IMR-90 (cell line): ENCODE data around the gene ZDHHC17. TPM values are rescaled to one million over a fixed set of nuclear protein-coding genes. Genes with fewer than 3 reads are reported as not detected.

Source experiments
- ATAC-seq: fragments of 200-7000 bp; cut with Tn5 transposase; 2 replicates; pipeline ENCODE4 v1.9.1; 2020; ENCODE audit warnings: low read depth, mild to moderate bottlenecking, moderate library complexity
- BruUV-seq: library from RNA; stranded (reverse); fragments of 400-500 nt; replicated peaks from 2 replicates; lab custom pipeline; 2021; lab: Mats Ljungman, UMichigan
- CTCF ChIA-PET: fragments of 300-600 bp; formaldehyde crosslinking; extraction: SDS; loops from one replicate; lab custom pipeline; 2021; ENCODE audit warnings: antibody characterized with exemption; lab: Yijun Ruan, JAX
- POLR2A ChIA-PET: fragments of 300-600 bp; sonication (Branson Sonifier 250); formaldehyde crosslinking; loops from one replicate; lab custom pipeline; 2022; ENCODE audit warnings: antibody characterized with exemption; ENCODE audit not compliant: unreplicated experiment; lab: Charles Lee
- DNase-seq: peaks from one replicate; pipeline ENCODE4 v3.0.0; 2013
- H2AFZ ChIP-seq: replicated peaks from 2 replicates; pipeline ENCODE3; 2013; ENCODE audit warnings: low read length, mild to moderate bottlenecking; ENCODE audit not compliant: poor library complexity
- H2AK5ac ChIP-seq: 2 replicates; pipeline ENCODE4 v1.6.1; 2013; ENCODE audit warnings: low read depth, low read length, inconsistent platforms
- H2AK9ac ChIP-seq: replicated peaks from 2 replicates; pipeline ENCODE3; 2013; ENCODE audit warnings: mild to moderate bottlenecking, low read depth, low read length, moderate library complexity; ENCODE audit not compliant: poor library complexity
- H2BK120ac ChIP-seq: 2 replicates; pipeline ENCODE4 v1.6.1; 2013; ENCODE audit warnings: low read depth, low read length, inconsistent platforms
- H2BK15ac ChIP-seq: 3 replicates; pipeline ENCODE4 v1.6.1; 2013; ENCODE audit warnings: low read depth, low read length, inconsistent platforms
- H2BK20ac ChIP-seq: 2 replicates; pipeline ENCODE4 v1.6.1; 2013; ENCODE audit warnings: low read depth, mild to moderate bottlenecking, inconsistent platforms, low read length, moderate library complexity
- H2BK5ac ChIP-seq: 2 replicates; pipeline ENCODE4 v1.6.1; 2013; ENCODE audit warnings: mild to moderate bottlenecking, low read depth, low read length, inconsistent platforms; ENCODE audit not compliant: poor library complexity, severe bottlenecking
- H3K14ac ChIP-seq: replicated peaks from 2 replicates; pipeline ENCODE4 v1.6.1; 2013; ENCODE audit warnings: low read depth, low read length, inconsistent platforms
- H3K18ac ChIP-seq: 2 replicates; pipeline ENCODE4 v1.6.1; 2013; ENCODE audit warnings: low read depth, low read length, control low read depth
- H3K23ac ChIP-seq: 2 replicates; pipeline ENCODE4 v1.6.1; 2013; ENCODE audit warnings: low read depth, low read length, inconsistent platforms
- H3K27ac ChIP-seq: 2 replicates; pipeline ENCODE4 v1.5.1; 2013; ENCODE audit warnings: mild to moderate bottlenecking, control low read depth, low read length; ENCODE audit not compliant: insufficient read depth
- H3K27me3 ChIP-seq: 2 replicates; pipeline ENCODE4 v1.6.1; 2013; ENCODE audit warnings: low read length; ENCODE audit not compliant: control insufficient read depth, insufficient read depth
- H3K36me3 ChIP-seq: 2 replicates; pipeline ENCODE4 v1.6.1; 2013; ENCODE audit warnings: low read length, mixed read lengths; ENCODE audit not compliant: control insufficient read depth, insufficient read depth
- H3K4ac ChIP-seq: 2 replicates; pipeline ENCODE4 v1.6.1; 2013; ENCODE audit warnings: low read depth, low read length, inconsistent platforms
- H3K4me1 ChIP-seq: 2 replicates; pipeline ENCODE4 v1.6.1; 2013; ENCODE audit warnings: low read length, mixed read lengths; ENCODE audit not compliant: control insufficient read depth, insufficient read depth
- H3K4me2 ChIP-seq: 2 replicates; pipeline ENCODE4 v1.6.1; 2013; ENCODE audit warnings: low read depth, mild to moderate bottlenecking, control low read depth, low read length, moderate library complexity
- H3K4me3 ChIP-seq: 2 replicates; pipeline ENCODE4 v1.5.1; 2013; ENCODE audit warnings: low read depth, mild to moderate bottlenecking, control low read depth, low read length, moderate library complexity; ENCODE audit not compliant: insufficient read depth
- H3K56ac ChIP-seq: 2 replicates; pipeline ENCODE4 v1.6.1; 2013; ENCODE audit warnings: low read length, inconsistent platforms; ENCODE audit not compliant: insufficient read depth; ENCODE audit errors: extremely low read depth
- H3K79me1 ChIP-seq, 2 experiments: 2 replicates each; pipeline ENCODE4 v1.6.1; 2013; ENCODE audit warnings: low read length in 2 of 2, inconsistent platforms in 1 of 2, low read depth in 1 of 2
- H3K9ac ChIP-seq: 2 replicates; pipeline ENCODE4 v1.6.1; 2013; ENCODE audit warnings: low read depth, low read length, control low read depth
- H3K9me1 ChIP-seq: 2 replicates; pipeline ENCODE4 v1.6.1; 2013; ENCODE audit warnings: low read length, inconsistent platforms; ENCODE audit not compliant: insufficient read depth
- H3K9me3 ChIP-seq: 2 replicates; pipeline ENCODE4 v1.6.1; 2013; ENCODE audit warnings: low read length; ENCODE audit not compliant: control insufficient read depth, insufficient read depth
- H4K20me1 ChIP-seq: 2 replicates; pipeline ENCODE4 v1.6.1; 2013; ENCODE audit warnings: low read length, inconsistent platforms; ENCODE audit not compliant: insufficient read depth
- H4K5ac ChIP-seq: 2 replicates; pipeline ENCODE4 v1.6.1; 2013; ENCODE audit warnings: mild to moderate bottlenecking, low read depth, low read length, control low read depth
- H4K8ac ChIP-seq, 2 experiments: 2 replicates each; pipeline ENCODE4 v1.6.1; 2013; ENCODE audit warnings: low read depth in 2 of 2, low read length in 2 of 2, control low read depth in 1 of 2, inconsistent platforms in 1 of 2
- H4K91ac ChIP-seq: 2 replicates; pipeline ENCODE4 v1.6.1; 2013; ENCODE audit warnings: low read depth, low read length, inconsistent platforms; ENCODE audit not compliant: insufficient read depth
- CEBPB ChIP-seq: IDR thresholded peaks from 2 replicates; pipeline ENCODE4 v1.6.1; 2012; ENCODE audit warnings: low read depth, low read length, improper control_type of control experiment
- CHD1 ChIP-seq: IDR thresholded peaks from 2 replicates; pipeline ENCODE4 v1.6.1; 2012; ENCODE audit warnings: low read depth, low read length, improper control_type of control experiment
- MAFK ChIP-seq: IDR thresholded peaks from 2 replicates; pipeline ENCODE4 v1.6.1; 2012; ENCODE audit warnings: low read depth, low read length, improper control_type of control experiment
- MXI1 ChIP-seq: IDR thresholded peaks from 2 replicates; pipeline ENCODE4 v1.6.1; 2012; ENCODE audit warnings: low read depth, mild to moderate bottlenecking, low read length, moderate library complexity, borderline replicate concordance
- NFE2L2 ChIP-seq: fragments of 150-350 bp; IDR thresholded peaks from 2 replicates; pipeline ENCODE4 v1.6.1; 2016; ENCODE audit warnings: low read depth, mild to moderate bottlenecking, low read length
- RFX5 ChIP-seq: IDR thresholded peaks from 2 replicates; pipeline ENCODE4 v1.8.0; 2012; ENCODE audit warnings: low read depth, mild to moderate bottlenecking, low read length, moderate library complexity
- WGBS, 2 experiments: methylation state at CpG; one replicate each; pipeline versions ENCODE4 v1.1.5 to v1.1.7; 2013; ENCODE audit warnings: missing lambda C conversion rate in 2 of 2; ENCODE audit not compliant: insufficient read length in 1 of 2; ENCODE audit errors: extremely low coverage in 2 of 2; 5-methylcytosine and 5-hydroxymethylcytosine counted together
- dilution Hi-C: fragments of 300-500 bp; cut with HindIII; formaldehyde crosslinking; loops from one replicate; pipeline ENCODE4 v1.14.3; 2018; ENCODE audit warnings: low sequenced_read_pairs; ENCODE audit not compliant: unreplicated experiment
- in situ Hi-C: fragments of 300-500 bp; cut with MboI; formaldehyde crosslinking; loops from 3 replicates; pipeline ENCODE4 v1.14.3; 2019; ENCODE audit warnings: low sequenced_read_pairs, inconsistent platforms, mixed read lengths
- intact Hi-C: fragments of 100-400 bp; cut with micrococcal nuclease; formaldehyde crosslinking; loops from 2 replicates; pipeline ENCODE4 v1.10.0; 2022
- polyA plus RNA-seq, 3 experiments: library from polyadenylated mRNA; depleted of rRNA; stranded (reverse); fragments of >200 nt; gene quantifications; 2 replicates each; pipeline ENCODE4 v1.2.3, GENCODE V29; 2012; ENCODE audit warnings: low replicate concordance in 1 of 3
- total RNA-seq: library from RNA; depleted of rRNA; stranded (reverse); fragments of >200 nt; gene quantifications from 2 replicates; pipeline ENCODE4 v1.2.3, GENCODE V29; 2012
- TF ChIP-seq, protein P1 (sequence below): conservative IDR thresholded peaks from 2 replicates; pipeline ENCODE4 v1.5.1; 2012; ENCODE audit warnings: mild to moderate bottlenecking, low read depth, low read length, improper control_type of control experiment
- TF ChIP-seq, protein P2 (sequence below): fragments of 150-350 bp; IDR thresholded peaks from 2 replicates; pipeline ENCODE4 v1.6.1; 2017; ENCODE audit warnings: mild to moderate bottlenecking, antibody characterized with exemption, low read length, low read depth

The ZDHHC17 gene
- total and polyA plus RNA-seq, 2 of the 4 experiments (the other 2 are of a cell fraction): 23.3 to 125 TPM

DNA sequence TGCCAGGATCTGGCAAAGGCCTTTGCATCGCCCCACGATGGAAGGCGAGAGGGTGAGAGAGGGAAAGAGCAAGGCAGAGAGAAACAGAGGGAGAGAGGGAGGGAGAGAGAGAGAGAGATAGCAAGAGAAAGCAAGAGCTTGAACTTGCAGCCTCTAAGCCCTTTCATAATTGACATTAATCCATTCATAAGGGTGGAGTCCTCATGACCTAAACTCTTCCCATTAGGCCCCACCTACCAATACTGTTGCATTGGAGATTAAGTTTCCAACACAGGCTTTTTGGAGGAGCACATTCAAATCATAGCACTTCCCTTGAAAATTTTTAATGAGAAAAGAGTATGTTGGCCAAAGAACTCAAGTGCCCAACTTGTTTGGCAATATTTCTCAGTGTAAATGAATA is 48.6 kb upstream of the ZDHHC17 start:
- Histone ChIP-seq H3K36me3 (no peaks in the 10 kb centered on the region), H2BK5ac (no peak overlapping the region), H3K79me1 (peaks cover 0 to 5% of the 10 kb centered on the region in 2 experiments; a peak in 1 of 4 replicates), H3K14ac (no peak overlapping the region), H2AFZ (no peak overlapping the region), H3K9me1 (peaks cover 14% of the 10 kb centered on the region), H2BK15ac (no peak overlapping the region), H3K4me1 (peaks cover 19% of the 10 kb centered on the region), H4K91ac (no peak overlapping the region), H4K5ac (no peak overlapping the region), H4K8ac (no peak overlapping the region), H3K9me3 (no peaks in the 10 kb centered on the region; the same call in 1 of the 2 replicates), H3K4me3 (no peak overlapping the region), H2BK120ac (peak overlapping the region; percentile 2; the same call in 1 of the 2 replicates), H3K27me3 (no peaks in the 10 kb centered on the region), H2AK9ac (no peak overlapping the region), H4K20me1 (no peaks in the 10 kb centered on the region), H3K18ac (no peak overlapping the region), H3K4ac (no peak overlapping the region), H3K56ac (no peak overlapping the region), H3K23ac (no peak overlapping the region), H3K4me2 (no peak overlapping the region), H3K9ac (no peak overlapping the region), H3K27ac (no peak overlapping the region), H2AK5ac (no peak overlapping the region), H2BK20ac (no peak overlapping the region)
- no TSS peak for BruUV-seq
- DNase-seq (no peak), ATAC-seq (no peak)
- POLR2A ChIA-PET: no interaction called here
- dilution Hi-C loops (no loop called here), intact Hi-C loops (loop anchor here (5.0 kb wide), 1 partner anchor 47 kb away; the partner anchor contains the start of gene ZDHHC17), in situ Hi-C loops (no loop called here)
- WGBS, 2 experiments: no CpG with 5 or more reads among the region's 3 CpGs
- TF ChIP-seq, protein P1, sequence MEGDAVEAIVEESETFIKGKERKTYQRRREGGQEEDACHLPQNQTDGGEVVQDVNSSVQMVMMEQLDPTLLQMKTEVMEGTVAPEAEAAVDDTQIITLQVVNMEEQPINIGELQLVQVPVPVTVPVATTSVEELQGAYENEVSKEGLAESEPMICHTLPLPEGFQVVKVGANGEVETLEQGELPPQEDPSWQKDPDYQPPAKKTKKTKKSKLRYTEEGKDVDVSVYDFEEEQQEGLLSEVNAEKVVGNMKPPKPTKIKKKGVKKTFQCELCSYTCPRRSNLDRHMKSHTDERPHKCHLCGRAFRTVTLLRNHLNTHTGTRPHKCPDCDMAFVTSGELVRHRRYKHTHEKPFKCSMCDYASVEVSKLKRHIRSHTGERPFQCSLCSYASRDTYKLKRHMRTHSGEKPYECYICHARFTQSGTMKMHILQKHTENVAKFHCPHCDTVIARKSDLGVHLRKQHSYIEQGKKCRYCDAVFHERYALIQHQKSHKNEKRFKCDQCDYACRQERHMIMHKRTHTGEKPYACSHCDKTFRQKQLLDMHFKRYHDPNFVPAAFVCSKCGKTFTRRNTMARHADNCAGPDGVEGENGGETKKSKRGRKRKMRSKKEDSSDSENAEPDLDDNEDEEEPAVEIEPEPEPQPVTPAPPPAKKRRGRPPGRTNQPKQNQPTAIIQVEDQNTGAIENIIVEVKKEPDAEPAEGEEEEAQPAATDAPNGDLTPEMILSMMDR: no peak
- TF ChIP-seq CEBPB (no peak), RFX5 (no peak), MXI1 (no peak), NFE2L2 (no peak), CHD1 (no peak), MAFK (no peak)
- TF ChIP-seq, protein P2, sequence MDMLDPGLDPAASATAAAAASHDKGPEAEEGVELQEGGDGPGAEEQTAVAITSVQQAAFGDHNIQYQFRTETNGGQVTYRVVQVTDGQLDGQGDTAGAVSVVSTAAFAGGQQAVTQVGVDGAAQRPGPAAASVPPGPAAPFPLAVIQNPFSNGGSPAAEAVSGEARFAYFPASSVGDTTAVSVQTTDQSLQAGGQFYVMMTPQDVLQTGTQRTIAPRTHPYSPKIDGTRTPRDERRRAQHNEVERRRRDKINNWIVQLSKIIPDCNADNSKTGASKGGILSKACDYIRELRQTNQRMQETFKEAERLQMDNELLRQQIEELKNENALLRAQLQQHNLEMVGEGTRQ: no peak
- CTCF ChIA-PET: no interaction called here
